ENCODE measurements around the gene NPTX1.
A peak's percentile ranks its signal among the peaks of the same experiment; 100 is the strongest.

NPTX1 gene

DNA sequence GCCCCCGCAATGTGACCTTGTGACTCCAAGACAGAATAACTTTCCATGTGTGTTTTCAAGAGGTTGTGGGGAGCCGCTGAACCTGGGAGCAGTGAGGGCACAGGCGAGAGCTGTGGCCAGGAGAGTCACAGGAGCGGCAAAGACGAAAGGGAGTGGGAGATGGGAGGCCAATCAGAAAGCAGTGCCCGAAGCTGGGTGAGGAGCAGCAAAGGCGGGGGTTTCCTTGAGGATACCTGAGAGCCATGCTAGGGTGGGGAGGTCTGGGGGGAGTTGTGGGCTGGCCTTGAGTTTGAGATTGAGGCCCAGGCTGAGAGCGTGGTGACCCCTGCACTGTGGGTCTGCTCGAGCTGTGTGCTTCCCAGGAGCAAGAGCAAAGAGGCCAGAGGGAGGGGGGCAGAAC lies 23.2 kb upstream of the NPTX1 start:
- WGBS: 79% methylated on average over 9 of the region's 9 CpGs
- H3K18ac ChIP-seq (ENCODE audit: low read depth in 1 of 2, low read length in 2 of 2): no peak overlapping the region
- no peak overlapping the region for H4K8ac ChIP-seq (ENCODE audit: low read length)
- H2BK12ac ChIP-seq (ENCODE audit: low read length in 2 of 2): no peak overlapping the region
- no peak overlapping the region for H3K4ac ChIP-seq (ENCODE audit: low read depth in 1 of 2, low read length in 2 of 2)
- H3K79me1 ChIP-seq (replicated peaks; ENCODE audit: low read length, poor library complexity, severe bottlenecking): no peaks in the 10 kb centered on the region
- no peak overlapping the region for H3K9ac ChIP-seq (ENCODE audit: low read length)
- H2AFZ ChIP-seq (ENCODE audit: low read depth, low read length): no peak overlapping the region
- H3K4me2 ChIP-seq (ENCODE audit: low read length, poor library complexity, severe bottlenecking): no peak overlapping the region
- no peak overlapping the region for H2BK120ac ChIP-seq (ENCODE audit: low read depth, low read length)
- no peaks in the 10 kb centered on the region for H3K9me3 ChIP-seq (ENCODE audit: control insufficient read depth, low read length)
- no peak overlapping the region for H3K27ac ChIP-seq (ENCODE audit: low read length, poor library complexity, severe bottlenecking)
- no peak overlapping the region for H4K91ac ChIP-seq (ENCODE audit: low read length)
- H3K4me3 ChIP-seq (ENCODE audit: insufficient read depth in 1 of 2, low read depth in 1 of 2, low read length in 2 of 2): no peak overlapping the region
- peaks cover 14 to 41% of the 10 kb centered on the region in 2 experiments for H3K27me3 ChIP-seq (ENCODE audit: control insufficient read depth in 1 of 2, insufficient read depth in 1 of 2, low read length in 2 of 2)
- no peak overlapping the region for H3K14ac ChIP-seq (ENCODE audit: low read length in 2 of 2)
- no peak for DNase-seq
- H2BK15ac ChIP-seq (ENCODE audit: low read depth, poor library complexity, severe bottlenecking): no peak overlapping the region
- no peak overlapping the region for H2BK5ac ChIP-seq (ENCODE audit: low read depth, low read length, poor library complexity, severe bottlenecking)
- no peak overlapping the region for H3K23ac ChIP-seq (ENCODE audit: low read length in 2 of 2)
- H3K36me3 ChIP-seq (ENCODE audit: control insufficient read depth in 1 of 2, insufficient read depth in 2 of 2, low read depth in 1 of 2, low read length in 2 of 2): no peaks in the 10 kb centered on the region
- no peak overlapping the region for H2AK5ac ChIP-seq (ENCODE audit: low read length, severe bottlenecking)
- peaks cover 14% of the 10 kb centered on the region for H3K4me1 ChIP-seq (ENCODE audit: control insufficient read depth, insufficient read depth, low read depth, low read length)

DNA sequence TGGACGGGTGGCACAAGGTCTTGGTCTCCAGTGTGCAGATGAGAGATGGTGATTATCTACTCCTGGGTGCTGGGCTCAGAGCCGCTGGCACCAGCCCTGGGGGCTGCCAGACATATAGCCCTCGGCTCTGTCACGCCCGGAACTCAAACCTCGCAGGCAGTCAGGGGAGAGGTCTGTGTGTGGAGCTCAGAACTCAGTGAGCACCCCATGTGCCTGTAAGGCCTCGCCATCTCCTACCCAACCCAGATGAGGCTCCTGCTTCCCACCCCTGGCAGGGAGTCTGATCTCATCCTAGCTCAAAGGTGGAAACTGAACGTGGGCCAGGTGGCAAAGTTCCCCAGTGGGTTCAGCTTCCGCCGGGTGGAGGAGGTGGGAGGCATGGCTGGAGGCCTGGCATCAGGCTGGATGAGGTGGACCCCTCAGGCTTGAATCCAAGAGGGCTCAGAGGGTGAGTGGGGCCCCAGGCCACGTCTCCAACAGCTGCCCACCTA lies 22.6 kb upstream of the NPTX1 start:
- DNase-seq: no peak
- Histone ChIP-seq H2AFZ (ENCODE audit: low read depth, low read length) (no peak overlapping the region), H3K4me2 (ENCODE audit: low read length, poor library complexity, severe bottlenecking) (no peak overlapping the region), H3K4me3 (ENCODE audit: insufficient read depth in 1 of 2, low read depth in 1 of 2, low read length in 2 of 2) (no peak overlapping the region), H3K4me1 (ENCODE audit: control insufficient read depth, insufficient read depth, low read depth, low read length) (peaks cover 13% of the 10 kb centered on the region), H3K27me3 (ENCODE audit: control insufficient read depth in 1 of 2, insufficient read depth in 1 of 2, low read length in 2 of 2) (peaks cover 18 to 47% of the 10 kb centered on the region in 2 experiments), H3K4ac (ENCODE audit: low read depth in 1 of 2, low read length in 2 of 2) (no peak overlapping the region), H2AK5ac (ENCODE audit: low read length, severe bottlenecking) (no peak overlapping the region), H2BK5ac (ENCODE audit: low read depth, low read length, poor library complexity, severe bottlenecking) (no peak overlapping the region), H3K27ac (ENCODE audit: low read length, poor library complexity, severe bottlenecking) (no peak overlapping the region), H2BK120ac (ENCODE audit: low read depth, low read length) (no peak overlapping the region), H3K9me3 (ENCODE audit: control insufficient read depth, low read length) (no peaks in the 10 kb centered on the region), H3K36me3 (ENCODE audit: control insufficient read depth in 1 of 2, insufficient read depth in 2 of 2, low read depth in 1 of 2, low read length in 2 of 2) (no peaks in the 10 kb centered on the region), H3K23ac (ENCODE audit: low read length in 2 of 2) (no peak overlapping the region), H2BK15ac (ENCODE audit: low read depth, poor library complexity, severe bottlenecking) (no peak overlapping the region), H4K8ac (ENCODE audit: low read length) (no peak overlapping the region), H3K14ac (ENCODE audit: low read length in 2 of 2) (no peak overlapping the region), H3K18ac (ENCODE audit: low read depth in 1 of 2, low read length in 2 of 2) (no peak overlapping the region), H3K79me1 (replicated peaks; ENCODE audit: low read length, poor library complexity, severe bottlenecking) (no peaks in the 10 kb centered on the region), H2BK12ac (ENCODE audit: low read length in 2 of 2) (no peak overlapping the region), H3K9ac (ENCODE audit: low read length) (peak overlapping the region; percentile 72), H4K91ac (ENCODE audit: low read length) (no peak overlapping the region)
- 80% methylated on average over 10 of the region's 11 CpGs for WGBS

DNA sequence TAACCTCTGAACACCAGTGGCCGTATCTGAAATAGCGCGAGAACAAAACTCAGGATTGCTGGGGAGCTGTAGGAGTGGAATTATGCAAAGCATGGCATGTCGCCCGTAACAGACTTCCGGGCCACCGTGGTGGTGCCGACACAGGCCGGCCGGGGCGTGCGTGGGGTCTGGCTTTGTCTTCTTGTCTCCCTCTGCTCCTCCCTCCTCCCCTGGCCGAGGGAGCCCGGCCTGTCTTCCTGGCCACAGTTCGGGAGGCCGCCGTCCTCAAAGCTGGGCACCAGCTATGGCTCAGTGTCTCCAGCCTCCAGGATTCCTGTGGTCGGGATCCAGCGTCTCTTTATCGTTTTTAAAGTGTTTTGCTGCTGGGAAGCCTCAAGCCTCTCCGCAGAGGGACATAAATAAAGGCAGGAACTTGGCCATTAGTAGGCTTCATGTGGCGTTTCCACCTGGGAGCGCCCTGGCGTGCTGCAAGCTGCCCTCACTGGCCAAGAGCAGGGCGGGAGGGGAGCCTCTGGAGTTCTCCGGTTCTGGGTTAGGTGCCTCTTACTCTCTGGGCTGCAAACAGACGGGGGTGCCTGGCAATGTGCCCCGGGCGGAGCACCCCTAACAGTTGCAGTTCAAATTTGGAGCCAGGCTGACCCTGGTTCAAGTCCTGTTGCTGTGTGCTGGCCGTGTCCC lies 22.0 kb upstream of the NPTX1 start:
- H3K4ac ChIP-seq (ENCODE audit: low read depth in 1 of 2, low read length in 2 of 2): no peak overlapping the region
- no peak for DNase-seq

DNA sequence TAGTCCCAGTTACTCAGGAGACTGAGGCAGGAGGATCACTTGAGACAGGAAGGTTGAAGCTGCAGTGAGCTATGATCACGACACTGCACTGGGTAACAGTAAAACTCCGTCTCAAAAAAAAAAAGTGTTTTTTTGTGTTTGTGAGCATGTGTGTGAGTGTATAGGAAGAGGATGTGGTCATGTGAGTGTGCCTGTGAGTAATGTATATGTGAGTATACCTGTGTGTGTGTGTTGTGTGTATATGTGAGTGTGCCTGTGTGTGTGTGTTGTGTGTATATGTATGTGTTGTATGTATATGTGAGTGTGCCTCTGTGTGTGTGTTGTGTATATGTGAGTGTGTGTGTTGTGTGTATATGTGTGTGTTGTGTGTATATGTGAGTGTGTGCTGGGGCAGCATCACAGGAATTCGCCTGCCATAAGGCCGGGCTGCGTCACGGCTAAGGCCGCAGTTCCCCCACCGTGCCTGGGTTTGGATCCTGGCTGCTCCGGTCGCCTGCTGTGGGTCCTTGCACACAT lies 21.4 kb upstream of the NPTX1 start:
- H3K36me3 ChIP-seq (ENCODE audit: control insufficient read depth in 1 of 2, insufficient read depth in 2 of 2, low read depth in 1 of 2, low read length in 2 of 2): no peaks in the 10 kb centered on the region
- H2AFZ ChIP-seq (ENCODE audit: low read depth, low read length): no peak overlapping the region
- H3K27ac ChIP-seq (ENCODE audit: low read length, poor library complexity, severe bottlenecking): no peak overlapping the region
- H4K8ac ChIP-seq (ENCODE audit: low read length): no peak overlapping the region
- peak overlapping the region in 1 of 2 experiments; percentile 37 for H3K14ac ChIP-seq (ENCODE audit: low read length in 2 of 2)
- no peak overlapping the region for H2BK15ac ChIP-seq (ENCODE audit: low read depth, poor library complexity, severe bottlenecking)
- H3K23ac ChIP-seq (ENCODE audit: low read length in 2 of 2): no peak overlapping the region
- H2BK120ac ChIP-seq (ENCODE audit: low read depth, low read length): no peak overlapping the region
- no peak overlapping the region for H3K4ac ChIP-seq (ENCODE audit: low read depth in 1 of 2, low read length in 2 of 2)
- H3K79me1 ChIP-seq (replicated peaks; ENCODE audit: low read length, poor library complexity, severe bottlenecking): no peaks in the 10 kb centered on the region
- H3K9ac ChIP-seq (ENCODE audit: low read length): peak overlapping the region; percentile 72
- H3K27me3 ChIP-seq (ENCODE audit: control insufficient read depth in 1 of 2, insufficient read depth in 1 of 2, low read length in 2 of 2): peaks cover 25 to 59% of the 10 kb centered on the region in 2 experiments
- peaks cover 13% of the 10 kb centered on the region for H3K4me1 ChIP-seq (ENCODE audit: control insufficient read depth, insufficient read depth, low read depth, low read length)
- WGBS: 93% methylated on average over 10 of the region's 10 CpGs
- no peak overlapping the region for H2AK5ac ChIP-seq (ENCODE audit: low read length, severe bottlenecking)
- peak overlapping the region; percentile 12 for H3K4me2 ChIP-seq (ENCODE audit: low read length, poor library complexity, severe bottlenecking)
- H2BK12ac ChIP-seq (ENCODE audit: low read length in 2 of 2): no peak overlapping the region
- H2BK5ac ChIP-seq (ENCODE audit: low read depth, low read length, poor library complexity, severe bottlenecking): no peak overlapping the region
- H4K91ac ChIP-seq (ENCODE audit: low read length): no peak overlapping the region
- peak overlapping the region; percentile 4 to 49 for H3K4me3 ChIP-seq (ENCODE audit: insufficient read depth in 1 of 2, low read depth in 1 of 2, low read length in 2 of 2)
- no peak overlapping the region for H3K18ac ChIP-seq (ENCODE audit: low read depth in 1 of 2, low read length in 2 of 2)
- no peak for DNase-seq
- H3K9me3 ChIP-seq (ENCODE audit: control insufficient read depth, low read length): no peaks in the 10 kb centered on the region

More for the DNA sequence above, 22.0 kb upstream of the NPTX1 start:
- Histone ChIP-seq H4K91ac (ENCODE audit: low read length) (no peak overlapping the region), H4K8ac (ENCODE audit: low read length) (no peak overlapping the region), H3K14ac (ENCODE audit: low read length in 2 of 2) (no peak overlapping the region), H2BK120ac (ENCODE audit: low read depth, low read length) (no peak overlapping the region), H3K4me1 (ENCODE audit: control insufficient read depth, insufficient read depth, low read depth, low read length) (peaks cover 13% of the 10 kb centered on the region), H3K18ac (ENCODE audit: low read depth in 1 of 2, low read length in 2 of 2) (no peak overlapping the region), H2BK12ac (ENCODE audit: low read length in 2 of 2) (no peak overlapping the region), H3K79me1 (replicated peaks; ENCODE audit: low read length, poor library complexity, severe bottlenecking) (no peaks in the 10 kb centered on the region), H2AFZ (ENCODE audit: low read depth, low read length) (no peak overlapping the region), H2AK5ac (ENCODE audit: low read length, severe bottlenecking) (no peak overlapping the region), H2BK5ac (ENCODE audit: low read depth, low read length, poor library complexity, severe bottlenecking) (no peak overlapping the region), H3K4me2 (ENCODE audit: low read length, poor library complexity, severe bottlenecking) (peak overlapping the region; percentile 13), H3K27me3 (ENCODE audit: control insufficient read depth in 1 of 2, insufficient read depth in 1 of 2, low read length in 2 of 2) (peaks cover 21 to 53% of the 10 kb centered on the region in 2 experiments), H3K9me3 (ENCODE audit: control insufficient read depth, low read length) (no peaks in the 10 kb centered on the region), H3K27ac (ENCODE audit: low read length, poor library complexity, severe bottlenecking) (peak overlapping the region; percentile 47), H3K9ac (ENCODE audit: low read length) (peak overlapping the region; percentile 72), H2BK15ac (ENCODE audit: low read depth, poor library complexity, severe bottlenecking) (no peak overlapping the region), H3K23ac (ENCODE audit: low read length in 2 of 2) (no peak overlapping the region), H3K4me3 (ENCODE audit: insufficient read depth in 1 of 2, low read depth in 1 of 2, low read length in 2 of 2) (peak overlapping the region in 1 of 2 experiments; percentile 49), H3K36me3 (ENCODE audit: control insufficient read depth in 1 of 2, insufficient read depth in 2 of 2, low read depth in 1 of 2, low read length in 2 of 2) (no peaks in the 10 kb centered on the region)
- WGBS: 74% methylated on average over 30 of the region's 30 CpGs

Data from mesenchymal stem cell (in vitro differentiated cells and primary cell).